ENCODE results near the gene AMBRA1.

DNA sequence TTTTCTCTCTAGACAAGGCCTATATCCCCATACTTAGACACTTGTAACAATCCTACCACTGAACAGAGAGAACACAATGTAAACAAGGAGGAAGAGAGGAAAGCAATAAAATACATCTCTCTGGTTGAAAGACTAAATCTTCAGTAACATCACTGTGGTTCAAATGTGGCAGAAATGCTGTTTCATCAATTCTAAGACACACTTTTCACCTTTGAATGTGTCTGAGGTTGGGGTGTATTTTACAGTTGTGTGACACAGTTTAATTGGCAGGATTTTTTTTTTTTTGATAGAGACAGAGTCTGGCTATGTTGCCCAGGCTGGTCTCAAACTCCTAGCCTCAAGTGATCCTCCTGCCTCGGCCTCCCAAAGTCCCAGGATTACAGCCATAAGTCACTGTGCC, 79.5 kb downstream of the AMBRA1 start:
- no peak for TF ChIP-seq ZC3H11A (IDR thresholded peaks at IDR 0.05)
- TF ChIP-seq, protein P1, sequence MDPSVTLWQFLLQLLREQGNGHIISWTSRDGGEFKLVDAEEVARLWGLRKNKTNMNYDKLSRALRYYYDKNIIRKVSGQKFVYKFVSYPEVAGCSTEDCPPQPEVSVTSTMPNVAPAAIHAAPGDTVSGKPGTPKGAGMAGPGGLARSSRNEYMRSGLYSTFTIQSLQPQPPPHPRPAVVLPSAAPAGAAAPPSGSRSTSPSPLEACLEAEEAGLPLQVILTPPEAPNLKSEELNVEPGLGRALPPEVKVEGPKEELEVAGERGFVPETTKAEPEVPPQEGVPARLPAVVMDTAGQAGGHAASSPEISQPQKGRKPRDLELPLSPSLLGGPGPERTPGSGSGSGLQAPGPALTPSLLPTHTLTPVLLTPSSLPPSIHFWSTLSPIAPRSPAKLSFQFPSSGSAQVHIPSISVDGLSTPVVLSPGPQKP (IDR thresholded peaks at IDR 0.05; ENCODE audit: low read depth, low read length), result no peak
- TF ChIP-seq, protein P2, sequence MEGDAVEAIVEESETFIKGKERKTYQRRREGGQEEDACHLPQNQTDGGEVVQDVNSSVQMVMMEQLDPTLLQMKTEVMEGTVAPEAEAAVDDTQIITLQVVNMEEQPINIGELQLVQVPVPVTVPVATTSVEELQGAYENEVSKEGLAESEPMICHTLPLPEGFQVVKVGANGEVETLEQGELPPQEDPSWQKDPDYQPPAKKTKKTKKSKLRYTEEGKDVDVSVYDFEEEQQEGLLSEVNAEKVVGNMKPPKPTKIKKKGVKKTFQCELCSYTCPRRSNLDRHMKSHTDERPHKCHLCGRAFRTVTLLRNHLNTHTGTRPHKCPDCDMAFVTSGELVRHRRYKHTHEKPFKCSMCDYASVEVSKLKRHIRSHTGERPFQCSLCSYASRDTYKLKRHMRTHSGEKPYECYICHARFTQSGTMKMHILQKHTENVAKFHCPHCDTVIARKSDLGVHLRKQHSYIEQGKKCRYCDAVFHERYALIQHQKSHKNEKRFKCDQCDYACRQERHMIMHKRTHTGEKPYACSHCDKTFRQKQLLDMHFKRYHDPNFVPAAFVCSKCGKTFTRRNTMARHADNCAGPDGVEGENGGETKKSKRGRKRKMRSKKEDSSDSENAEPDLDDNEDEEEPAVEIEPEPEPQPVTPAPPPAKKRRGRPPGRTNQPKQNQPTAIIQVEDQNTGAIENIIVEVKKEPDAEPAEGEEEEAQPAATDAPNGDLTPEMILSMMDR (IDR thresholded peaks at IDR 0.05), result no peak

Data from A549 (cell line).